Testis (tissue), 2 donors: ENCODE results near the gene INCENP.

ENCODE experiments used
- POLR2A ChIP-seq: fragments of 450-650 bp; IDR thresholded peaks from one replicate; pipeline ENCODE4 v1.6.1; 2017; ENCODE audit warnings: antibody characterized with exemption, mild to moderate bottlenecking, moderate library complexity
- TF ChIP-seq, protein P1 (sequence below), 3 experiments: fragments of 450-650 bp in 2 of 3; fragments of 200-600 bp in 1 of 3; sonication (generic) in 1 of 3; IDR thresholded peaks; one replicate each; pipeline ENCODE4 v1.5.1; 2016 to 2019; ENCODE audit warnings: antibody characterized with exemption in 3 of 3, mild to moderate bottlenecking in 2 of 3, moderate library complexity in 1 of 3

DNA sequence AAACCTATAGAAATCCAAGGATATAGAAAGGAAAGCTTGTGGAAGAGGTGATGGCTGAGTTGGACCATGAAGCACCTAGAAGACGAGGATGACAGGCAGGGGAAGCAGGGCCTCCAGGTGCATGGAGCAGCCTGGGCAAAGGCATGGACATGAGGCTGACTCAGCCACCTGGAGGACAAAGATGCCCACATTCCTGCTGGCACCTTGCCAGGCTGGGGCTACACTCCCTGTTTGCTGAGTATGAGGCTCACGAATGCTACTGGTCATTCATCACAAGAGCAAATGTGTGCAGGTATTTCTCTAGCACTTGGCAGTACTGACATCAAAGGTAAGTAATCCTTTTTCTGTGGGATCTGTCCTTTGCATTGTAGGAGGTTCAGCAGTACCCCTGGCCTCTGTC is 77.6 kb downstream of the INCENP start:
- no peak for TF ChIP-seq POLR2A
- TF ChIP-seq, protein P1, sequence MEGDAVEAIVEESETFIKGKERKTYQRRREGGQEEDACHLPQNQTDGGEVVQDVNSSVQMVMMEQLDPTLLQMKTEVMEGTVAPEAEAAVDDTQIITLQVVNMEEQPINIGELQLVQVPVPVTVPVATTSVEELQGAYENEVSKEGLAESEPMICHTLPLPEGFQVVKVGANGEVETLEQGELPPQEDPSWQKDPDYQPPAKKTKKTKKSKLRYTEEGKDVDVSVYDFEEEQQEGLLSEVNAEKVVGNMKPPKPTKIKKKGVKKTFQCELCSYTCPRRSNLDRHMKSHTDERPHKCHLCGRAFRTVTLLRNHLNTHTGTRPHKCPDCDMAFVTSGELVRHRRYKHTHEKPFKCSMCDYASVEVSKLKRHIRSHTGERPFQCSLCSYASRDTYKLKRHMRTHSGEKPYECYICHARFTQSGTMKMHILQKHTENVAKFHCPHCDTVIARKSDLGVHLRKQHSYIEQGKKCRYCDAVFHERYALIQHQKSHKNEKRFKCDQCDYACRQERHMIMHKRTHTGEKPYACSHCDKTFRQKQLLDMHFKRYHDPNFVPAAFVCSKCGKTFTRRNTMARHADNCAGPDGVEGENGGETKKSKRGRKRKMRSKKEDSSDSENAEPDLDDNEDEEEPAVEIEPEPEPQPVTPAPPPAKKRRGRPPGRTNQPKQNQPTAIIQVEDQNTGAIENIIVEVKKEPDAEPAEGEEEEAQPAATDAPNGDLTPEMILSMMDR (IDR thresholded peaks at IDR 0.05), result no peak
